Uterus (tissue), 2 donors: Measurements from ENCODE around the gene TMEM123.

Source experiments
- POLR2A ChIP-seq, 2 donors: fragments of 450-650 bp; IDR thresholded peaks; one replicate each; pipeline ENCODE4 v1.6.1; 2016; ENCODE audit warnings: antibody characterized with exemption in 2 of 2, mild to moderate bottlenecking in 1 of 2, moderate library complexity in 1 of 2
- TF ChIP-seq, protein P1 (sequence below), 4 experiments: fragments of 200-600 bp in 2 of 4; fragments of 450-650 bp in 2 of 4; sonication (generic) in 2 of 4; IDR thresholded peaks; one replicate each; pipeline ENCODE4 v1.5.1; 2016 to 2019; ENCODE audit warnings: antibody characterized with exemption in 4 of 4, mild to moderate bottlenecking in 2 of 4, moderate library complexity in 1 of 4

DNA sequence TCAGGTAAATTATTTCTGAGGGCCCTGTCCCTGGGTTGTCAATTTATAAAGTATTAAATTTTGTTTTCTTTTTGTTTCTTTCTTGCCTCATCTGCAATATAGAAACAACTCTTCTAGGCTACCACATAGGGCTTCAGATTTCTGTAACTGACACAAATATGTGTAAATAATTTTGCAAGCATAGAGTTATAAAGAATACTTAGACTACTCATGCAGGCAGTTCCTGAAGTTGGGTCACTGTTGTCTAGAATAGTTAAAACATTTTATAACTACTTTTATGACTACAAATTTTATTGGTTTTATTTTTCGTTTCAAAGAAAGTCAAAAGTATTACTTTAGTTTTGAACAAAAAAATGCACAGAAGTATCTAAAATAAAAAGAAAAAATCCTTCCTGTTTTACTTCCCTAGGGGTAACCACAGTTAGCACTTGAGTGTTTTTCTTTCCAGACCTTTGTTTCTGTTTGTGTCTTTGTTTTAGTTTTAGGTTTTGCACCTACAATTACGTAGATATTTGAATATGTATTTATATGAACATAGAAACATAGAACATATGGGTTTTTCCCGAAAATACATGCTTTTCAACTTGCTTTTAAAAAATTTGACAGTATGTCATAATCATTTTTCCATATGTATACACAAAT is 12.4 kb upstream of the TMEM123 start:
- TF ChIP-seq, protein P1, sequence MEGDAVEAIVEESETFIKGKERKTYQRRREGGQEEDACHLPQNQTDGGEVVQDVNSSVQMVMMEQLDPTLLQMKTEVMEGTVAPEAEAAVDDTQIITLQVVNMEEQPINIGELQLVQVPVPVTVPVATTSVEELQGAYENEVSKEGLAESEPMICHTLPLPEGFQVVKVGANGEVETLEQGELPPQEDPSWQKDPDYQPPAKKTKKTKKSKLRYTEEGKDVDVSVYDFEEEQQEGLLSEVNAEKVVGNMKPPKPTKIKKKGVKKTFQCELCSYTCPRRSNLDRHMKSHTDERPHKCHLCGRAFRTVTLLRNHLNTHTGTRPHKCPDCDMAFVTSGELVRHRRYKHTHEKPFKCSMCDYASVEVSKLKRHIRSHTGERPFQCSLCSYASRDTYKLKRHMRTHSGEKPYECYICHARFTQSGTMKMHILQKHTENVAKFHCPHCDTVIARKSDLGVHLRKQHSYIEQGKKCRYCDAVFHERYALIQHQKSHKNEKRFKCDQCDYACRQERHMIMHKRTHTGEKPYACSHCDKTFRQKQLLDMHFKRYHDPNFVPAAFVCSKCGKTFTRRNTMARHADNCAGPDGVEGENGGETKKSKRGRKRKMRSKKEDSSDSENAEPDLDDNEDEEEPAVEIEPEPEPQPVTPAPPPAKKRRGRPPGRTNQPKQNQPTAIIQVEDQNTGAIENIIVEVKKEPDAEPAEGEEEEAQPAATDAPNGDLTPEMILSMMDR (IDR thresholded peaks at IDR 0.05) = no peak
- no peak for TF ChIP-seq POLR2A (IDR thresholded peaks at IDR 0.05)
